HG03196 (cell line): ENCODE data around the gene RAP2A.
A peak's percentile ranks its signal among the peaks of the same experiment; 100 is the strongest.

ENCODE experiments used
- ATAC-seq: cut with Tn5 transposase; IDR thresholded peaks from one replicate; pipeline ENCODE4 v1.9.1; 2021; ENCODE audit not compliant: unreplicated experiment

The RAP2A gene

GRCh38 chr13:97433727-97434396 lies at the start of gene RAP2A:
TSS of gene RAP2A (plus strand) at chr13:97434169. CDS start at chr13:97434471, 302 bp downstream.
- peak; percentile 46 for ATAC-seq

DNA sequence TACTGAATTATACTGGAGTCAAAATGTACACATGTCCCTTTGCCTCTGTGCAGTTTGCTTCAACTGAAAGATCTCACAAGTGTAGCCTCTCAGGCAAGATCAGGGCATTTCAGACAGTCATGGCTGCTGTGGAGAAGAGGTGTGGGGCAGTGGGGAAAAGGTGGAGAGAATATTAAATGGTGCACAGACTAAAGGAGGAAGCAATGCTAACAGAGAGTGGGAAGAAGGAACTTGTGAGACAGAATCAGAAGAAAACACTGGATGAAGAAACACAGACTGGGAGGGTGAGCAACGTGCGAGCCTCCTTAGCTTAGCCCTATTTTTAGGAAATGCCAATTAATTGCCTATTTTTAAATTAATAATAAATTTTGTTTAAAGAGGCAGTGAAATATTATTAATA lies 49.6 kb upstream of the RAP2A start:
- no peak for ATAC-seq

GRCh38 chr13:97385146-97385545 lies 48.8 kb upstream of the RAP2A start:
- ATAC-seq: no peak

DNA sequence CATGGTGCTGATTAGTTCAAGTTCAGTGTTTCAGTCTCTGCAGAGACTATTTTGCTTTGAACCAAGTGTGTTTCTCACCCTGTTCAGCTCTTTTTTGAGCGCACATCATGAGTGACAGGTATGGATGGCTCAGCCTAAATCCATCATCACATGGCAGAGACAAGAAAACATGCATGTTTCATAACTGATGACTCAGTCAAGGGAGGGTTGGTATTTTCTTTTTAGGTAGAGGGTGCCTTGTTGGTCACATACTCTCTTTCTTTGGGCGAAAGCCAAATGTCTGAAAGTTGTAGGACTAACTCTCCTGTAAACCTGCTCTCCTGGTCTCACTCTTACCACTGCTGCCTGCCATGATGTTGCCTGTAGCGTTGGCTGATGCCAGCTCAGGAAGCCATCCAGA lies 48.1 kb upstream of the RAP2A start:
- no peak for ATAC-seq

DNA sequence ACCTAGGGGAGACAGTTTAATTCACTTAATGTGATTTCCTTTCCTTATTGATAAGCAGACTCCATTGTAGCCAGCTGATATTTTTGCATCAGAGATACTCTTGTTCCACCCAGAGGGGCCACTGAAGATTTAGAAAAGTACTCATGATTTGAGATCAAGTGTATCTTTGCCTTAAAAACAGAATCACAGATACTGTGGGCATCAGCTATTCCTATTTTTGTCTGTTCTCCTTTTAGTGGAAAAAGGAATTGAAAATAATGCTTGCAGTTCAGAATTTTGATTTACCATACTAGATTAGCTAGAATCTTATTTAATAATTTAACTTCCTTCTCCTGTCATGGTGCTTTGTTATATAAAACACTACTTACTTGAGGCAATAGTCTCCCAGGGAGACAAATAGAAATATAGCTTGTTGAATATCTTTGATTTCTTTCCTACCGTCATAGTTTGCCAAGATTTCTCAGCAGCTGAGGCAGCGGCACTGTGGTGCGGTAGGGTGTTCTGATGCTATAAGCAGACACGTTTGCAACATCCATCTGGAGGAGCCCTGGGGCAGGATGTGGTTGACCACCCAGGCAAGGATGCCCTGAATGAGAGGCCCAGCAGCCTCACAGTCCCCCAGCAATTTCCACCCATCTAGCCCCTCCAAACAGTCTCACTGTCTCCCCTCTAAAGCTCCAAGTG lies 47.0 kb upstream of the RAP2A start:
- no peak for ATAC-seq

DNA sequence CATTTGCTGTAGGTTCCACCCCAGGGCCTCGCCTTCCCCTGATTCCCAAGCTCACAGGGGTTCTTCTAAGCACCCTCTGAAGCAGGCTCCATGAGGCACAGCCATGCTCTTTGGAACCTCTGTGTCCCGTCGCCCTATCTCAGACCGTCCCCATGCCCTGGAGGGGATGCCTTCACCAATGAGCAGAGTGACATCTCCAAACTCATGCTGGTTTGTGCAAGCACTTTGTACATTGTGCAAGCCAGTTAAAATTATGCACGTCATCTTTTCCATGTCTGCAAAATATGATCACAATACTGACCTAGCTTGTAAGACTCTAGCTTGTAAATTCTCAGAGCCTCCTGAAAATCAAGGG lies 46.5 kb upstream of the RAP2A start:
- no peak for ATAC-seq

GRCh38 chr13:97387890-97388289 lies 46.1 kb upstream of the RAP2A start:
- ATAC-seq: no peak

- no peak for ATAC-seq
Measured at GRCh38 chr13:97388373-97388772, 45.6 kb upstream of the RAP2A start.

- no peak for ATAC-seq
Measured at GRCh38 chr13:97390941-97391600, 42.9 kb upstream of the RAP2A start.

GRCh38 chr13:97392020-97392419 lies 41.9 kb upstream of the RAP2A start:
- no peak for ATAC-seq

GRCh38 chr13:97394542-97394941 lies 39.4 kb upstream of the RAP2A start:
- ATAC-seq: no peak

GRCh38 chr13:97395447-97396136 lies 38.4 kb upstream of the RAP2A start:
- ATAC-seq: no peak

DNA sequence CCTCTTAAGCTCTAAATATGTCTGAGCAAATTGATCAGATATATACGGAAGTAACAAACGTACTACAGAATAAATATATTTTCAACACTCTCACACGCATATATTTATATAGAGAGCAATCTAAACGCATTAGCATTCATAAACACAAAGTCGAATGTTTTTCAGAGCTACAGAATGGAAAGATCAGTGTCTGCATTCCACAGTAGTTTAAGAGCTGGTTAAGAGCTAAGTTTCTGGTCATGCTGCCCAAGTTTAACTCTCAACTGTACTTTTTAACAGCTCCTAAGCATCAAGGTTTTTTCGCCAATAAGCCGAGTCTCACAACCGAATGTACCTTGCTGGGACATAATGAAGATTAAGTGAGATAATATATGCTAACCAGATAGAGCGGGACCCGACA lies 36.7 kb upstream of the RAP2A start:
- no peak for ATAC-seq

DNA sequence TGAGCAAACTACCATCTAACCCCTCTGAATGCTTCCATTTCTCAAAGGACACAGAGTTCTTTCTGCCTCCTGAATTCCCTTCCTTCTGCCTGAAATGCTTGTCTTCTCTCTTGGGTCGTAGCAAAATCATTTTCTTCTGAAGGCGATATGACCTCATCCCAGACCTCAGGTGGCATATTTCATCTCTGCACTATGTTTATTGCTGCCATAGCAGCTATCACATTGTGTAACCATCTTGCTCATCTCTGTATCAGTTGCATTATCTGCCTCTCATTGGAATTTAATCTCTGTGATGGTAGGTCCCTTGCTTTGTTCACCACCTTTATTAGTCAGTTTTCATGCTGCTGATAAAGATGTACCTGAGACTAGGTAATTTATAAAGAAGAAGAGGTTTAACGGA lies 32.5 kb upstream of the RAP2A start:
- no peak for ATAC-seq

- no peak for ATAC-seq
Measured at GRCh38 chr13:97403893-97404750, 29.8 kb upstream of the RAP2A start.

DNA sequence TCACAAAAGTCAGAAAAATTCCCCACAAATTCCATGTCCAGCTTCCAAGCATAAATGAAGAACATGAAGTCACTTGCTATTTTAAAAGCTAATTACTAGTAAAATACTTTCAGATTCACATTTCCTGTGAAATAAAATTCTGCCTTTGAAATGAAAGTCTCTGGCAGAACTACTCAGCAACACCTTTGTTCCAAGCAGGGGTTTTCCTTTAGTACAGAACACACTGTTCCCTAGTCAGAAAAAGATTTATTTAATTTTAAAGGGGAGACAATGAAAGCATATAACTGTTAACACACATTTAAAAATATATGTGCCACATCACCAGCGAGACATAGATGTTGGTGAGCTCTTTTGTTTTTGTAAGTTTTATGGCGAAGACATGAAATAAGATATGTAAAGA lies 26.4 kb upstream of the RAP2A start:
- ATAC-seq: no peak

DNA sequence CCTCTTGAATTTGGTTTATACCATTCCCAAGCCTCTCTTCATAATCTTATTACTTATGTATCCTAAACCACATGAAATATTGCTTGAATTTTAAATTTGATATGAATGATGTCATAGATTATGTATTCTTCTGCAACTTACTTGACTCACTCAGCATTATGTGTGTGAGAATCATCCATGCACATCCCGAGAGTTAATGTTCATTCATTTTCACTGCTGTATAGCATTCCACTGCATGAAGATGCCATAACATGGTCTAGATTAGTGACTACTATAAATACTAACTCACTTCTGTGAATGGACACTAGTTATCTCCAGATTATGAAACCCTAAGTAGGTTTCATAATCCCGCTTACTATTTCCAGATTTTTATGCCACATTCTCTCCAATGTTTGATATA lies 25.0 kb upstream of the RAP2A start:
- ATAC-seq: no peak

DNA sequence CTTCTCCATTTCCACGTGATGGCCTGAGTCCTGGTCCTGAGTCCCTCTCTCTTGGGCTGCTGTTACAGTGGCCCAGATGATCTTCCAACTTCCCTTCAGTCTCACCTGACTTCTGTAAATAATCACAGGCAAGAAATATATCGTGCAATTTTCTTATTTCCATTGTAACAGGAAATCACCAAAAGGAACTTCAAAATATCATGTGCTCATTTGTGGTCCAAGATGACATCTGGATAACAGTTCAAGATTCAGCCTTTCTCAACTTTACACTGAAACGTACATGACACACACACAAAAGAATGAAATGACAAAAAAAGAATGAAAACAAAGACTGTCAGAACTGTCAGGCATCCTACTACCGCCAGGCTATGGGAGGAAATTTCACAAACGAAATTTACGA lies 22.0 kb upstream of the RAP2A start:
- ATAC-seq: no peak

GRCh38 chr13:97413694-97414093 lies 20.3 kb upstream of the RAP2A start:
- no peak for ATAC-seq

GRCh38 chr13:97414392-97414791 lies 19.6 kb upstream of the RAP2A start:
- no peak for ATAC-seq

- no peak for ATAC-seq
Measured at GRCh38 chr13:97417698-97418097, 16.3 kb upstream of the RAP2A start.
